SK-N-SH treated with all-trans-retinoic acid at 6 μM for 48 hours (cell line): Measurements from ENCODE around the gene PLA2G2F.

Experiments
- ARNTL ChIP-seq: fragments of 450-650 bp; formaldehyde crosslinking; IDR thresholded peaks from 2 replicates; pipeline ENCODE4 v1.5.0; 2020; ENCODE audit warnings: low read depth, mild to moderate bottlenecking, moderate library complexity, borderline replicate concordance
- CSRNP3 ChIP-seq: fragments of 250-450 bp; sonication (Bioruptor Pico); IDR thresholded peaks from 2 replicates; pipeline ENCODE4 v1.5.1; 2021; ENCODE audit warnings: mild to moderate bottlenecking, moderate library complexity
- PATZ1 ChIP-seq: fragments of 250-450 bp; sonication (Bioruptor Pico); IDR thresholded peaks from 2 replicates; pipeline ENCODE4 v1.8.0; 2020; ENCODE audit warnings: mild to moderate bottlenecking, moderate library complexity, borderline replicate concordance
- TOX ChIP-seq: fragments of 250-450 bp; sonication (Bioruptor Pico); IDR thresholded peaks from 2 replicates; pipeline ENCODE4 v1.8.0; 2021; ENCODE audit warnings: mild to moderate bottlenecking, moderate library complexity, borderline replicate concordance
- TSHZ2 ChIP-seq: fragments of 250-450 bp; sonication (Bioruptor Pico); IDR thresholded peaks from 2 replicates; pipeline ENCODE4 v1.5.0; 2020; ENCODE audit warnings: mild to moderate bottlenecking, moderate library complexity
- ZFP3 ChIP-seq: fragments of 250-450 bp; sonication (Bioruptor Pico); IDR thresholded peaks from 2 replicates; pipeline ENCODE4 v1.5.0; 2020; ENCODE audit warnings: mild to moderate bottlenecking, moderate library complexity

GRCh38 chr1:20158358-20159070, 19.4 kb downstream of the PLA2G2F start:
- no peak for TF ChIP-seq TSHZ2 (CRISPR knock-in tag)
- TF ChIP-seq ARNTL (CRISPR knock-in tag): no peak
- TF ChIP-seq TOX (CRISPR knock-in tag): no peak
- TF ChIP-seq ZFP3: no peak
- TF ChIP-seq CSRNP3: no peak
- TF ChIP-seq PATZ1 (CRISPR knock-in tag): no peak
